GM23338 (cell line): Measurements from ENCODE around the gene RIPOR3. TPM values are rescaled to one million over a fixed set of nuclear protein-coding genes. Genes with fewer than 3 reads are reported as not detected.

ENCODE experiments used
- ATAC-seq: fragments of 200-7000 bp; cut with Tn5 transposase; 3 replicates; pipeline ENCODE4 v1.9.1; 2020
- DNase-seq: peaks from one replicate; pipeline ENCODE4 v3.0.0-alpha.2; 2015; ENCODE audit warnings: low spot score
- H2AFZ ChIP-seq: fragments of 200-600 bp; sonication (generic); 2 replicates; pipeline ENCODE4 v1.8.0; 2016; ENCODE audit warnings: antibody characterized with exemption, mild to moderate bottlenecking, moderate library complexity
- H3F3A ChIP-seq: fragments of 200-600 bp; sonication (generic); replicated peaks from 2 replicates; pipeline ENCODE4 v1.8.0; 2017; ENCODE audit warnings: antibody characterized with exemption, mixed run types, low read depth
- H3K27ac ChIP-seq: fragments of 200-600 bp; sonication (generic); 2 replicates; pipeline ENCODE4 v1.6.1; 2016; ENCODE audit warnings: low read depth
- H3K27me3 ChIP-seq: fragments of 200-600 bp; sonication (generic); 2 replicates; pipeline ENCODE4 v1.8.0; 2016; ENCODE audit warnings: mild to moderate bottlenecking, mixed run types, moderate library complexity; ENCODE audit not compliant: insufficient read depth
- H3K36me3 ChIP-seq: fragments of 200-600 bp; sonication (generic); 2 replicates; pipeline ENCODE4 v1.8.0; 2016; ENCODE audit warnings: mild to moderate bottlenecking; ENCODE audit not compliant: insufficient read depth
- H3K4me1 ChIP-seq: fragments of 200-600 bp; sonication (generic); 2 replicates; pipeline ENCODE4 v1.8.0; 2016; ENCODE audit warnings: mild to moderate bottlenecking, moderate library complexity; ENCODE audit not compliant: insufficient read depth
- H3K4me2 ChIP-seq: fragments of 200-600 bp; sonication (generic); 2 replicates; pipeline ENCODE4 v1.7.1; 2017; ENCODE audit warnings: mixed run types
- H3K4me3 ChIP-seq: fragments of 200-600 bp; sonication (generic); 2 replicates; pipeline ENCODE4 v1.6.1; 2016; ENCODE audit warnings: mixed run types
- H3K79me2 ChIP-seq: fragments of 200-600 bp; sonication (generic); replicated peaks from 2 replicates; pipeline ENCODE4 v1.8.0; 2017; ENCODE audit warnings: mild to moderate bottlenecking; ENCODE audit not compliant: insufficient read depth
- H3K9me2 ChIP-seq: fragments of 200-600 bp; sonication (generic); 2 replicates; pipeline ENCODE4 v1.8.0; 2017; ENCODE audit not compliant: insufficient read depth
- H4K20me1 ChIP-seq: fragments of 200-600 bp; sonication (generic); replicated peaks from 2 replicates; pipeline ENCODE4 v1.8.0; 2017; ENCODE audit warnings: mild to moderate bottlenecking; ENCODE audit not compliant: insufficient read depth
- H3K27ac Mint-ChIP-seq: 2 replicates; pipeline ENCODE4 v1.8.0; 2020; ENCODE audit warnings: inconsistent platforms, mild to moderate bottlenecking, moderate library complexity, mixed read lengths
- H3K27me3 Mint-ChIP-seq: 3 replicates; pipeline ENCODE4 v1.8.0; 2022; ENCODE audit warnings: low read depth, mild to moderate bottlenecking, moderate library complexity, mixed read lengths, inconsistent platforms; ENCODE audit not compliant: insufficient read depth, poor library complexity
- H3K36me3 Mint-ChIP-seq: 3 replicates; pipeline ENCODE4 v1.8.0; 2021; ENCODE audit warnings: low read depth, mild to moderate bottlenecking, inconsistent platforms, moderate library complexity, mixed read lengths
- H3K4me1 Mint-ChIP-seq: 3 replicates; pipeline ENCODE4 v1.8.0; 2020; ENCODE audit warnings: mild to moderate bottlenecking, inconsistent platforms, mixed read lengths
- H3K4me3 Mint-ChIP-seq: 3 replicates; pipeline ENCODE4 v1.8.0; 2021; ENCODE audit warnings: moderate library complexity, mild to moderate bottlenecking, inconsistent platforms, mixed read lengths
- H3K9me3 Mint-ChIP-seq: 3 replicates; pipeline ENCODE4 v1.8.0; 2020; ENCODE audit warnings: moderate library complexity, mild to moderate bottlenecking, inconsistent platforms, mixed read lengths
- EZH2phosphoT487 ChIP-seq: fragments of 200-600 bp; sonication (generic); IDR thresholded peaks from one replicate; pipeline ENCODE4 v1.8.1; 2018; ENCODE audit warnings: antibody characterized with exemption; ENCODE audit not compliant: unreplicated experiment
- POLR2AphosphoS5 ChIP-seq: IDR thresholded peaks from 2 replicates; pipeline ENCODE4 v1.6.1; 2016; ENCODE audit warnings: antibody characterized with exemption, low read depth
- STAT1 ChIP-seq: IDR thresholded peaks from one replicate; pipeline ENCODE4 v1.6.1; 2016; ENCODE audit warnings: antibody characterized with exemption; ENCODE audit not compliant: unreplicated experiment
- ZNF114 ChIP-seq: fragments of 250-450 bp; sonication (Bioruptor Pico); IDR thresholded peaks from 2 replicates; pipeline ENCODE4 v1.5.0; 2020; ENCODE audit warnings: mild to moderate bottlenecking, moderate library complexity
- polyA plus RNA-seq: library from polyadenylated mRNA; unstranded; fragments of >200 nt; fragmentation: Nextera tagmentation; extraction: Ambion mirVana; gene quantifications from 2 replicates; pipeline ENCODE4 v1.2.1, GENCODE V29; 2016
- total RNA-seq: library from RNA; depleted of rRNA; stranded (reverse); fragments of >200 nt; shearing (Covaris generic); gene quantifications from 2 replicates; pipeline ENCODE4 v1.2.3, GENCODE V29; 2014
- TF ChIP-seq, protein P1 (sequence below): fragments of 250-450 bp; sonication (Bioruptor Pico); IDR thresholded peaks from 2 replicates; pipeline ENCODE4 v1.5.0; 2020; ENCODE audit warnings: mild to moderate bottlenecking, moderate library complexity

The RIPOR3 gene
- total and polyA plus RNA-seq, 2 experiments from 2014 or later, result 4.9 to 6.3 TPM

DNA sequence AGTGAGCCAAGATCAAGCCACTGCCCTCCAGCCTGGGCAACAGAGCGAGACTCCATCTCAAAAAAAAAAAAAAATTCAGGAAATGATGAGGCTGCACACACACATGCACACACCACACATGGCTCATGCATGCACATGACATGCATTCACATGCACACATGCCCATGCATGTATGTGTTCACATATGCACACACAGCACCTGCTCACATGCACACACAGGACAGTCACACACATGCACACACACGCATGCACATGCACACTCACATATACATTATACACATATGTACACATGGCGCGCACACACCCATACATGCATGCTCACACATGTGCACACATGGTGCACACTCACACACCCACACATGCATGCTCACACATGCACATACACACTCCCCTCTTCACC lies 22.5 kb downstream of the RIPOR3 start (continued):
- TF ChIP-seq ZNF114 (CRISPR knock-in tag) (no peak), EZH2phosphoT487 (no peak), STAT1 (no peak)
- TF ChIP-seq, protein P1, sequence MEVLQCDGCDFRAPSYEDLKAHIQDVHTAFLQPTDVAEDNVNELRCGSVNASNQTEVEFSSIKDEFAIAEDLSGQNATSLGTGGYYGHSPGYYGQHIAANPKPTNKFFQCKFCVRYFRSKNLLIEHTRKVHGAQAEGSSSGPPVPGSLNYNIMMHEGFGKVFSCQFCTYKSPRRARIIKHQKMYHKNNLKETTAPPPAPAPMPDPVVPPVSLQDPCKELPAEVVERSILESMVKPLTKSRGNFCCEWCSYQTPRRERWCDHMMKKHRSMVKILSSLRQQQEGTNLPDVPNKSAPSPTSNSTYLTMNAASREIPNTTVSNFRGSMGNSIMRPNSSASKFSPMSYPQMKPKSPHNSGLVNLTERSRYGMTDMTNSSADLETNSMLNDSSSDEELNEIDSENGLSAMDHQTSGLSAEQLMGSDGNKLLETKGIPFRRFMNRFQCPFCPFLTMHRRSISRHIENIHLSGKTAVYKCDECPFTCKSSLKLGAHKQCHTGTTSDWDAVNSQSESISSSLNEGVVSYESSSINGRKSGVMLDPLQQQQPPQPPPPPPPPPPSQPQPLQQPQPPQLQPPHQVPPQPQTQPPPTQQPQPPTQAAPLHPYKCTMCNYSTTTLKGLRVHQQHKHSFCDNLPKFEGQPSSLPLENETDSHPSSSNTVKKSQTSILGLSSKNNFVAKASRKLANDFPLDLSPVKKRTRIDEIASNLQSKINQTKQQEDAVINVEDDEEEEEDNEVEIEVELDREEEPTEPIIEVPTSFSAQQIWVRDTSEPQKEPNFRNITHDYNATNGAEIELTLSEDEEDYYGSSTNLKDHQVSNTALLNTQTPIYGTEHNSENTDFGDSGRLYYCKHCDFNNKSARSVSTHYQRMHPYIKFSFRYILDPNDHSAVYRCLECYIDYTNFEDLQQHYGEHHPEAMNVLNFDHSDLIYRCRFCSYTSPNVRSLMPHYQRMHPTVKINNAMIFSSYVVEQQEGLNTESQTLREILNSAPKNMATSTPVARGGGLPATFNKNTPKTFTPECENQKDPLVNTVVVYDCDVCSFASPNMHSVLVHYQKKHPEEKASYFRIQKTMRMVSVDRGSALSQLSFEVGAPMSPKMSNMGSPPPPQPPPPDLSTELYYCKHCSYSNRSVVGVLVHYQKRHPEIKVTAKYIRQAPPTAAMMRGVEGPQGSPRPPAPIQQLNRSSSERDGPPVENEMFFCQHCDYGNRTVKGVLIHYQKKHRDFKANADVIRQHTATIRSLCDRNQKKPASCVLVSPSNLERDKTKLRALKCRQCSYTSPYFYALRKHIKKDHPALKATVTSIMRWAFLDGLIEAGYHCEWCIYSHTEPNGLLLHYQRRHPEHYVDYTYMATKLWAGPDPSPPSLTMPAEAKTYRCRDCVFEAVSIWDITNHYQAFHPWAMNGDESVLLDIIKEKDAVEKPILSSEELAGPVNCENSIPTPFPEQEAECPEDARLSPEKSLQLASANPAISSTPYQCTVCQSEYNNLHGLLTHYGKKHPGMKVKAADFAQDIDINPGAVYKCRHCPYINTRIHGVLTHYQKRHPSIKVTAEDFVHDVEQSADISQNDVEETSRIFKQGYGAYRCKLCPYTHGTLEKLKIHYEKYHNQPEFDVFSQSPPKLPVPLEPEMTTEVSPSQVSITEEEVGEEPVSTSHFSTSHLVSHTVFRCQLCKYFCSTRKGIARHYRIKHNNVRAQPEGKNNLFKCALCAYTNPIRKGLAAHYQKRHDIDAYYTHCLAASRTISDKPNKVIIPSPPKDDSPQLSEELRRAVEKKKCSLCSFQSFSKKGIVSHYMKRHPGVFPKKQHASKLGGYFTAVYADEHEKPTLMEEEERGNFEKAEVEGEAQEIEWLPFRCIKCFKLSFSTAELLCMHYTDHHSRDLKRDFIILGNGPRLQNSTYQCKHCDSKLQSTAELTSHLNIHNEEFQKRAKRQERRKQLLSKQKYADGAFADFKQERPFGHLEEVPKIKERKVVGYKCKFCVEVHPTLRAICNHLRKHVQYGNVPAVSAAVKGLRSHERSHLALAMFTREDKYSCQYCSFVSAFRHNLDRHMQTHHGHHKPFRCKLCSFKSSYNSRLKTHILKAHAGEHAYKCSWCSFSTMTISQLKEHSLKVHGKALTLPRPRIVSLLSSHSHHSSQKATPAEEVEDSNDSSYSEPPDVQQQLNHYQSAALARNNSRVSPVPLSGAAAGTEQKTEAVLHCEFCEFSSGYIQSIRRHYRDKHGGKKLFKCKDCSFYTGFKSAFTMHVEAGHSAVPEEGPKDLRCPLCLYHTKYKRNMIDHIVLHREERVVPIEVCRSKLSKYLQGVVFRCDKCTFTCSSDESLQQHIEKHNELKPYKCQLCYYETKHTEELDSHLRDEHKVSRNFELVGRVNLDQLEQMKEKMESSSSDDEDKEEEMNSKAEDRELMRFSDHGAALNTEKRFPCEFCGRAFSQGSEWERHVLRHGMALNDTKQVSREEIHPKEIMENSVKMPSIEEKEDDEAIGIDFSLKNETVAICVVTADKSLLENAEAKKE, result no peak

DNA sequence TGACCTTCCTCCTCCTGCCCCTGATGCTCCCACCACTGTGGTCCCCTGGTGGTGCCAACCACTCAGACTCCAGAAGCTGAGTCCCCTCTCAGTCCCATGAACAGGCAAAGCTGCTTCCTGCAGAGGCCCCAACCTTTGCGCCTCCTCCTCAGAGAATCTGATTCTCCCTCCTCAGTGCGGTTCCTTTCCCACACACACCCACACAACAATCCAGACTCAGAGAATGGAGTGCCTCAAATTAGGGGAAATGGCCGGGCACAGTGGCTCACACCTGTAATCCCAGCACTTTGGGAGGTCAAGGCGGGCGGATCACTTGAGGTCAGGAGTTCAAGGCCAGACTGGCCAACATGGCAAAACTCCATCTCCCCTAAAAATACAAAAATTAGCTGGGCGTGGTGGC lies 23.0 kb downstream of the RIPOR3 start:
- Histone ChIP-seq H3K36me3 (no peaks in the 10 kb centered on the region), H3K27me3 (no peaks in the 10 kb centered on the region), H3K4me2 (no peak overlapping the region), H3K4me1 (no peaks in the 10 kb centered on the region), H2AFZ (no peak overlapping the region), H3K27ac (no peak overlapping the region), H3K79me2 (no peaks in the 10 kb centered on the region), H3K4me3 (no peak overlapping the region), H3F3A (no peaks in the 10 kb centered on the region; the same call in 1 of the 2 replicates), H3K9me2 (no peaks in the 10 kb centered on the region), H4K20me1 (no peaks in the 10 kb centered on the region)
- H3K4me1 Mint-ChIP-seq, result peaks cover 16% of the 10 kb centered on the region
- H3K27ac Mint-ChIP-seq, result no peak overlapping the region
- no peak overlapping the region for H3K4me3 Mint-ChIP-seq
- peaks cover 15% of the 10 kb centered on the region for H3K27me3 Mint-ChIP-seq
- ATAC-seq (no peak), DNase-seq (no peak)
- no peak for TF ChIP-seq POLR2AphosphoS5
- H3K36me3 Mint-ChIP-seq, result no peaks in the 10 kb centered on the region
- no peaks in the 10 kb centered on the region for H3K9me3 Mint-ChIP-seq
